Iris pigment epithelial cell (primary cell): Measurements from ENCODE around the gene BCL2L1.
"Not testable (repeated sequence)": the region's sequence is repeated elsewhere in the genome, so short reads cannot be mapped to it uniquely, and the experiment has no call there.

ENCODE experiments used
- DNase-seq: peaks from one replicate; pipeline ENCODE4 v3.0.0-alpha.2; 2011; ENCODE audit warnings: low read depth

BCL2L1 gene

GRCh38 chr20:31722257-31723068, at the start of gene BCL2L1:
TSS of gene BCL2L1 (minus strand) at chr20:31722868. CDS start at chr20:31722218, 650 bp downstream.
- peak; percentile 88 for DNase-seq

GRCh38 chr20:31770243-31770642, 47.6 kb upstream of the BCL2L1 start:
- no peak for DNase-seq

DNA sequence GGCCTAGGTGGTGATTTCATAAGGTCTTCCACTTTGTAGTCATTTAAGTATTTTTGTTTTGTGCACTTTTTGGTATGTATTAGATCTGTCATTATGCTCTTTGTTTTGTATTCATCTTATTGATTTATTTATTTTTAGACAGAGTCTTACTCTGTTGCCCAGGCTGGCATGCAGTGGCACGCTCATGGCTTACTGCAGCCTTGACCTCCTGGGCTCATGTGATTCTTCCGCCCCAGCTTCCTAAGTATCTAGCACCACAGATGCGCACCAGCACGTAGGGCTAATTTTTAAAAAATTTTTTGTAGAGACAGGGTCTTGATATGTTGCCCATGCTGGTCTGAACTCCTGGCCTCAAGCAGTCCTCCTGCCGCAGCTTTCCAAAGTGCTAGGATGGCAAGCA, 47.0 kb upstream of the BCL2L1 start:
- no peak for DNase-seq

- DNase-seq: no peak
Measured at GRCh38 chr20:31767805-31768204, 45.1 kb upstream of the BCL2L1 start.

DNA sequence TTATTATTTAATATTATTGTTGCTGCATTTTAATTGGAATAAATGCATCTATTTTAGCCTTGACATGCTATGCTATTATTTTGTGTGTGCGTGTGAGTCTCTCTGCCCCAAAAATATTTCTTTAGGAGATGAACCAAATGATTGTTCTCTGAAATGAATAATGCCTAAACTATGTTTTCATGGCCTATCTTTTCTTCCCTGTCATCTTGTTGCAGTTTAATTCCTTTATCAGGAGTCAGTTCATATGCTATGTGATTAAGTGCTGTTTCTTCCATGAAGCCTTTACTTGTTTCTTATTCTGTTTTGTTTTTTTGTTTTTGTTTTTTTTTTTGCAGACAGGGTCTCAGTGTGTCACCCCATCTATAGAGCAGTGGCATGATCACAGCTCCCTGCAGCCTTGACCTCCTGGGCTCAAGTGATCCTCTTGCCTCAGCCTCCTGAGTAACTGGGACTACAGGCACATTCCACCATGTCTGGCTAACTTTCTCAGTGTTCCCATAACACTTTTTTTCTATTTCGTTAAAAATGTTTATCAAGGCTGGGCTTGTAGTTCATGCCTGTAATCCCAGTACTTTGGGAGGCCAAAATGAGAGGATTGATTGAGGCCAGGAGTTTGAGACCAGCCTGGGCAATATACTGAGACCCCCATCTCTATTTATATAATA, 42.1 kb upstream of the BCL2L1 start:
- peak; percentile 48 for DNase-seq

DNA sequence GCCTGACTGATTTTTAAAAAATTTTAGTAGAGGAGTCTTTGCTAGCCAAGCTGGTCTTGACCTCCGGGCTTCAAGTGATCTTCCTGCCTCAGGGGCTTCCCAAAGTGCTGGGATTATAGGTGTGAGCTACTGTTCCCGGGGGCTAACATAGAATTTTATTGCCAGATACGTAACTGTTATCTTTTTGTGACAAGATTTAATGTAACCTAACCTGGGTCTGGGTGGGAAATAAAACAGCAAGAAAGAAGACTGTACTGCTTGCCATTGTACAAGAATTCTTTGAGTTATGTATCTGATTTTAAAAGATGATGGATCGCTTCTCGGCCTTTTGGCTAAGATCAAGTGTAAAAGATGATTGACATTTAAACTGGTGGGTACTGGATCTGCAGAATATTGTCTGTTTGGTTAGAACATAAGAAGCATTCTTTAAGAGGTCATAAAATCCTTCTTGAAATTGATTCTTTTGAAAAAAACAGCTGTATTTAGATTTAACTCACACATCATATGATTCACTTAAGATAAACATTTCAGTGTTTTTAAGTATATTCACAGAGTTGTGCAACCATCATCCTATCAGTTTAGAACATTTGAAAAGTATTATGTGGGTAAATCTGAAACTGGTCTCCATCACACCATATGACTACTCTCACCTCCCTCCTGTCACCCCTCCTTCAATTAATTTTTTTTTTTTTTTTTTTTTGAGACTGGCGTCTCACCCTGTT, 38.0 kb upstream of the BCL2L1 start:
- peak; percentile 87 for DNase-seq

DNA sequence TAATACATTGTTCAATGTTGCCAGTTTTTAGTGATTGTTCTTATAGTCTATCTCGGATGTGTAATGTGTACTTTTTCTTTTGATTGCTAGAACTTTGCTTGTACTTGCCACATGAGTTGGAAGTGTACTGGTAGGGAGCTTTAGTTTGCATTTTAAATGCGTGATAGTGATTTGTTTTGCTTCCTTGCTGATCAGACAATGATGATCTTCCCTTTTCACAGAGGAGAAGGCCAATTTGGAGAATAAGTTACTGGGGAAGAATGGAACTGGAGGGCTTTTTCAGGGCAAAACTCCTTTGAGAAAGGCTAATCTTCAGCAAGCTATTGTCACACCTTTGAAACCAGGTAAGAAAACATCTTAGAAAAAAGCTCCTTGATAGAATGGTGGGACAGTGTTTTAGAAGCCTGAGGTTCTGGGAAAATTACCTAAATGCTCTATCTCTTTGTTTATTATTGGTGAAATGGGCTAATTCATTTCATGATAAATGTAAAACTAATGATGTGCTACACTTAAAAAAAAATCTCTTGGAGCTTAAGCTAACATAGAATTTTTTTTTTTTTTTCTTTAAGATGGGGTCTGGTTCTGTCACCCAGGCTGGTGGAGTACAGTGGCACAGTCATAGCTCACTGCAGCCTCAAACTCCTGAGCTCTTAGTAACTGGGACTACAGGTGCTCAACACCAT, 37.3 kb upstream of the BCL2L1 start:
- no peak for DNase-seq

GRCh38 chr20:31758991-31759390, 36.3 kb upstream of the BCL2L1 start:
- no peak for DNase-seq

GRCh38 chr20:31758521-31758920, 35.9 kb upstream of the BCL2L1 start:
- no peak for DNase-seq

- no peak for DNase-seq
Measured at GRCh38 chr20:31757254-31757653, 34.6 kb upstream of the BCL2L1 start.

GRCh38 chr20:31751126-31751525, 28.5 kb upstream of the BCL2L1 start:
- peak; percentile 77 for DNase-seq

DNA sequence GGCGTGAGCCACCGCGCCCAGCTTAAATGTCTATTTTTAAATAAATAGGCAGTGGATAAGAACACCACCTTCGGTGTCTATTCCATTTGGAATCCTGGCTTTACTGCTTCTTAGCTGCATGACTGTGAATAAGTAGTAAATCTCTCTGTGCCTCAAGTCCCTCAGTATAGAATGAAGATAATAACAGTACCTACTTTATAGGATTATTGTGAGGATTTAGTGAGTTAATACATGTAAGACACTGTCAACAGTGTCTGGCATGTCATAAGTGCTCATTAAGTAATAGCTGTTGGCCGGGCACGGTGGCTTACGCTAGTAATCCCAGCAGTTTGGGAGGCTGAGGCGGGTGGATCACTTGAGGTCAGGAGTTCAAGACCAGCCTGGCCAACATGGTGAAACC, 26.6 kb upstream of the BCL2L1 start:
- no peak for DNase-seq

GRCh38 chr20:31747640-31748039, 25.0 kb upstream of the BCL2L1 start:
- no peak for DNase-seq

DNA sequence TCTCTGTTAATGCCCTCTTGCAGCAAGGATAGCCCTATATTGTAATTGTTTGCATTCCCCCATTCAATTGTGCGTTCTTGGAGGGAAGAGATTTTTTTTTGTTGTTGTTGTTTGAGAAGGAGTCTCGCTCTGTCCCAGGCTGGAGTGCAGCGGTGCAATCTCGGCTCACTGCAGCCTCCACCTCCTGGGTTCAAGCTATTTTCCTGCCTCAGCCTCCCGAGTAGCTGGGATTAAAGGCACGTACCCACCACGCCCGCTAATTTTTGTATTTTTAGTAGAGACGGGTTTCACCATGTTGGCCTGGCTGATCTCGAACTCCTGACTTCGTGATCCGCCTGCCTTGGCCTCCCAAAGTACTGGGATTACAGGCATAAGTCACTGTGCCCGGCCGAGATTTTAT, 24.4 kb upstream of the BCL2L1 start:
- DNase-seq: not testable (repeated sequence)

DNA sequence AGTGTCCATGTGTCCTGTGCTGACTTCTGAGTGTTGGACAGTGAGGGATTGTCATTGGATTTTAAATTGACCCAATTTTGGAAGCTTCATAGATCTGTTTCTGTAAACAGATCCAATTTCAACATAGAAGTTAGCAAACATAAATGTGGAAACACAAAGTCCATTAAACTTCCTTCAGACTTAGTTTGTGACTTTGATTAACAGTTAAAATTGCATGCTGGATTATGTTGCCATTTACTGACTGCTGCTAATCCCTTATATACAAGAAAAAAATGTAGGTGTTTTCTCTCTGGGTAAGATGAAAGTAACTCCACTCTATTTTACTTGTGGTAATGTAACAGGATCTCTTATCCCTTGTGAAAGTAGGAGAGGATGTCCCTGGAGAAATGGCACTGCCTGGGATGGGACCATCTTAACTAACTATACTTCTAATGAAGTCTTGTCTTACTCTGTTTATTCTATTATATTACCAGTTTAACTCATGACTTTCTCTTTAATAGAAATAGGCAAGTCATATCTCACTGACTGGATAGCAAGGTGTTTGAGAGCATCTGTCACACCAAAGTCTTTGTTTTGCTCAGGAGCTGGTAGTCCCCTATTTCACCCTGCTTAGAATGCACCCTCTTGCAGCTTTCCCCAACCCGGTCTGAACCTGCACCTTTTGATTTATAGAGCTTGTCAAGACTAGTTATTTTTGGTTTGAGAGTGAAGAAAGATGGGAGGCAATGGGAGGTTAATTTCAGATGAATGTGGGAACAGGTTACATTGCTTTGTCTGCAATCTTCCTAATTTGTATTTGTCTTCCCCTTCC, 23.6 kb upstream of the BCL2L1 start:
- DNase-seq: no peak

GRCh38 chr20:31740656-31741323, 18.1 kb upstream of the BCL2L1 start:
- DNase-seq: no peak

GRCh38 chr20:31740208-31740607, 17.5 kb upstream of the BCL2L1 start:
- peak; percentile 83 for DNase-seq

GRCh38 chr20:31739550-31739977, 16.9 kb upstream of the BCL2L1 start:
- no peak for DNase-seq

- peak; percentile 98 for DNase-seq
Measured at GRCh38 chr20:31738729-31739549, 16.3 kb upstream of the BCL2L1 start, which contains the start of gene TPX2. TSS of gene TPX2 (plus strand) at chr20:31739290. CDS start at chr20:31757477, 18,187 bp downstream.

- no peak for DNase-seq
Measured at GRCh38 chr20:31731321-31731717, 8.7 kb upstream of the BCL2L1 start.
